SK-N-SH treated with all-trans-retinoic acid at 6 μM for 48 hours (cell line): Measurements from ENCODE around the gene LIN7B.

Experiments used
- ATAC-seq: fragments of 200-7000 bp; cut with Tn5 transposase; 3 replicates; pipeline ENCODE4 v1.9.1; 2020; ENCODE audit warnings: mild to moderate bottlenecking, moderate library complexity
- ARNTL ChIP-seq: fragments of 450-650 bp; formaldehyde crosslinking; IDR thresholded peaks from 2 replicates; pipeline ENCODE4 v1.5.0; 2020; ENCODE audit warnings: low read depth, mild to moderate bottlenecking, moderate library complexity, borderline replicate concordance
- BACH2 ChIP-seq: fragments of 250-450 bp; sonication (Bioruptor Pico); IDR thresholded peaks from 2 replicates; pipeline ENCODE4 v1.9.0; 2021; ENCODE audit warnings: mild to moderate bottlenecking, borderline replicate concordance
- CSDC2 ChIP-seq: fragments of 250-450 bp; sonication (Bioruptor Pico); IDR thresholded peaks from 2 replicates; pipeline ENCODE4 v1.5.0; 2020; ENCODE audit warnings: mild to moderate bottlenecking, moderate library complexity
- ESRRG ChIP-seq: fragments of 250-450 bp; sonication (Bioruptor Pico); IDR thresholded peaks from 2 replicates; pipeline ENCODE4 v1.6.1; 2021; ENCODE audit warnings: mild to moderate bottlenecking
- GLIS3 ChIP-seq: fragments of 250-450 bp; sonication (Bioruptor Pico); IDR thresholded peaks from 2 replicates; pipeline ENCODE4 v1.5.0; 2020; ENCODE audit warnings: mild to moderate bottlenecking, moderate library complexity
- ISL1 ChIP-seq: fragments of 250-450 bp; sonication (Bioruptor Pico); IDR thresholded peaks from 2 replicates; pipeline ENCODE4 v2.1.2; 2022; ENCODE audit warnings: mild to moderate bottlenecking, moderate library complexity
- OSR1 ChIP-seq: fragments of 250-450 bp; sonication (Bioruptor Pico); IDR thresholded peaks from 2 replicates; pipeline ENCODE4 v1.8.0; 2022; ENCODE audit warnings: moderate library complexity, mild to moderate bottlenecking, inconsistent platforms
- PPARA ChIP-seq: fragments of 250-450 bp; sonication (Bioruptor Pico); IDR thresholded peaks from 2 replicates; pipeline ENCODE4 v1.5.0; 2020; ENCODE audit warnings: mild to moderate bottlenecking, borderline replicate concordance
- RARB ChIP-seq: fragments of 250-450 bp; sonication (Bioruptor Pico); IDR thresholded peaks from 2 replicates; pipeline ENCODE4 v1.8.0; 2021; ENCODE audit warnings: mild to moderate bottlenecking, moderate library complexity
- TCF4 ChIP-seq: fragments of 250-450 bp; sonication (Bioruptor Pico); IDR thresholded peaks from 2 replicates; pipeline ENCODE4 v1.8.0; 2021; ENCODE audit warnings: mild to moderate bottlenecking, moderate library complexity, borderline replicate concordance
- ZC3H10 ChIP-seq: fragments of 250-450 bp; sonication (Bioruptor Pico); IDR thresholded peaks from 2 replicates; pipeline ENCODE4 v1.5.1; 2021; ENCODE audit warnings: mild to moderate bottlenecking, moderate library complexity
- ZFP3 ChIP-seq: fragments of 250-450 bp; sonication (Bioruptor Pico); IDR thresholded peaks from 2 replicates; pipeline ENCODE4 v1.5.0; 2020; ENCODE audit warnings: mild to moderate bottlenecking, moderate library complexity
- ZFP30 ChIP-seq: fragments of 450-650 bp; formaldehyde crosslinking; IDR thresholded peaks from 2 replicates; pipeline ENCODE4 v1.5.0; 2022; ENCODE audit warnings: mild to moderate bottlenecking, moderate library complexity
- ZNF70 ChIP-seq: fragments of 450-650 bp; formaldehyde crosslinking; IDR thresholded peaks from 2 replicates; pipeline ENCODE4 v1.5.0; 2020; ENCODE audit warnings: mild to moderate bottlenecking, moderate library complexity
- ZNF8 ChIP-seq: fragments of 450-650 bp; formaldehyde crosslinking; IDR thresholded peaks from 2 replicates; pipeline ENCODE4 v1.5.0; 2020; ENCODE audit warnings: mild to moderate bottlenecking, moderate library complexity
- TF ChIP-seq, protein P1 (sequence below): fragments of 250-450 bp; sonication (Bioruptor Pico); IDR thresholded peaks from 2 replicates; pipeline ENCODE4 v1.5.0; 2020; ENCODE audit warnings: mild to moderate bottlenecking, moderate library complexity
- TF ChIP-seq, protein P2 (sequence below): fragments of 250-450 bp; sonication (Bioruptor Pico); IDR thresholded peaks from 2 replicates; pipeline ENCODE4 v1.8.0; 2020; ENCODE audit warnings: mild to moderate bottlenecking, moderate library complexity, borderline replicate concordance
- TF ChIP-seq, protein P3 (sequence below): fragments of 250-450 bp; sonication (Bioruptor Pico); IDR thresholded peaks from 2 replicates; pipeline ENCODE4 v1.5.1; 2021; ENCODE audit warnings: mild to moderate bottlenecking, moderate library complexity
- TF ChIP-seq, protein P4 (sequence below): fragments of 250-450 bp; sonication (Bioruptor Pico); IDR thresholded peaks from 2 replicates; pipeline ENCODE4 v1.5.1; 2020; ENCODE audit warnings: low read depth, mild to moderate bottlenecking, moderate library complexity
- TF ChIP-seq, protein P5 (sequence below): fragments of 250-450 bp; sonication (Bioruptor Pico); IDR thresholded peaks from 2 replicates; pipeline ENCODE4 v1.8.0; 2021; ENCODE audit warnings: low read depth, mild to moderate bottlenecking, moderate library complexity, borderline replicate concordance

Gene LIN7B

DNA sequence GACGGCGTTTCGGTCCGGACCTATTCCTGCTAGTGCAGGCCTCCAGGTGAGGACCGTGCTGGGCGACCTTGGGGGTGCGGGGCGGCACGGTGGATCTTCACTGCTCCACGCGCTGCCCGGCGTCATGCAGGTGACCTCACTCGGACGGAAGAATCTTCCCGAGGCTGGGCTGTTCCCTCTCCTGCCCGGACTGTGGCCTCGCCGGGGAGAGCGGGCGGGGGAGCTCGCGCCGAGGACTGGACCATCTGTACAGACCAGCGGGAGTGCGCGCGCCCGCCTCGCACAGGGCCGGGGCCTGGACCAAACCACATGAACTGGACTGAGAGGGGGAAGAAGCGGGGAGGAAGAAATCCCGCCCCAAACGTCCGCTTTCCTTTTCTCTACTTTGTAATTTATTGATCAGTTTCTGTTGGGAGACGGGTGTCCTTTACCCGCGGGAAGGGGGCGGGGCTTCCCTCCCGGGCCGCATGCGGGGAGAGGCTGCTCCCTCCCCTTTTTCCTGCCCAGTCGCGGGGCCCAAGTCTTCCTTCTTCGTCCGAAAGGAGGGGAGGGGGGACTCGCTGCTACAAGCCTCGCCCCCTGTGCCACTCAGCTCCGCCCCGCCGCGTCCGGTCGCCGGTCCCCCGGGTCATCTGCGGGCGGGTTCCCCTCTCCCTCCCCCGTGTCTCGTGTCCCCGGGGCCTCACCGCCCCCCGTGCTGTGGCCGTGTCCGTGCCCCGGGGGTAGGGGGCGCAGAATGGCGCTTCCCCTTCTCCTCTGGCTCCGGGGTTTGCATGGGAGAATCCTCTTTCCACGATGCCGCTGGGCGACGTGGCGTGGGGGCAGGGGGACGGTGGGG is 36.2 kb downstream of the LIN7B start (continued):
- TF ChIP-seq, protein P1, sequence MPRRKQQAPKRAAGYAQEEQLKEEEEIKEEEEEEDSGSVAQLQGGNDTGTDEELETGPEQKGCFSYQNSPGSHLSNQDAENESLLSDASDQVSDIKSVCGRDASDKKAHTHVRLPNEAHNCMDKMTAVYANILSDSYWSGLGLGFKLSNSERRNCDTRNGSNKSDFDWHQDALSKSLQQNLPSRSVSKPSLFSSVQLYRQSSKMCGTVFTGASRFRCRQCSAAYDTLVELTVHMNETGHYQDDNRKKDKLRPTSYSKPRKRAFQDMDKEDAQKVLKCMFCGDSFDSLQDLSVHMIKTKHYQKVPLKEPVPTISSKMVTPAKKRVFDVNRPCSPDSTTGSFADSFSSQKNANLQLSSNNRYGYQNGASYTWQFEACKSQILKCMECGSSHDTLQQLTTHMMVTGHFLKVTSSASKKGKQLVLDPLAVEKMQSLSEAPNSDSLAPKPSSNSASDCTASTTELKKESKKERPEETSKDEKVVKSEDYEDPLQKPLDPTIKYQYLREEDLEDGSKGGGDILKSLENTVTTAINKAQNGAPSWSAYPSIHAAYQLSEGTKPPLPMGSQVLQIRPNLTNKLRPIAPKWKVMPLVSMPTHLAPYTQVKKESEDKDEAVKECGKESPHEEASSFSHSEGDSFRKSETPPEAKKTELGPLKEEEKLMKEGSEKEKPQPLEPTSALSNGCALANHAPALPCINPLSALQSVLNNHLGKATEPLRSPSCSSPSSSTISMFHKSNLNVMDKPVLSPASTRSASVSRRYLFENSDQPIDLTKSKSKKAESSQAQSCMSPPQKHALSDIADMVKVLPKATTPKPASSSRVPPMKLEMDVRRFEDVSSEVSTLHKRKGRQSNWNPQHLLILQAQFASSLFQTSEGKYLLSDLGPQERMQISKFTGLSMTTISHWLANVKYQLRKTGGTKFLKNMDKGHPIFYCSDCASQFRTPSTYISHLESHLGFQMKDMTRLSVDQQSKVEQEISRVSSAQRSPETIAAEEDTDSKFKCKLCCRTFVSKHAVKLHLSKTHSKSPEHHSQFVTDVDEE (CRISPR knock-in tag): no peak
- TF ChIP-seq ZNF70 (CRISPR knock-in tag) (no peak), PPARA (CRISPR knock-in tag) (no peak), ZNF8 (CRISPR knock-in tag) (no peak), GLIS3 (CRISPR knock-in tag) (no peak)

DNA sequence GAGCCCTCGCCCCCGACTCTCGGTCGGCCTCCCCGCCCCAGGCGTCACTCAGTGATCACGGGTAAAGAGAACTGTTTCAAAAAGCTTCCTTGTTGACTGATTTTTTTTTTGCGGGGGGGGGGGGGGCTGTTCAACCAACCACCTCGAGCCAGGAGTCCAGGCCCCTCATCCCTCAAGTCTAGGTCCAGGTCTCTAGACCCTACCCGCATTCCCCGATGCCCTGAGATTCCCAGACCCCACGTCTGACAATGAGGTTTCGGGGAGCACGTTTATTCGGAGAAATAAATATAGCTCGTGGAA is 36.7 kb downstream of the LIN7B start:
- no peak for TF ChIP-seq ARNTL (CRISPR knock-in tag)
- no peak for TF ChIP-seq ESRRG (CRISPR knock-in tag)
- TF ChIP-seq ZFP3 (CRISPR knock-in tag): no peak
- TF ChIP-seq, protein P2, sequence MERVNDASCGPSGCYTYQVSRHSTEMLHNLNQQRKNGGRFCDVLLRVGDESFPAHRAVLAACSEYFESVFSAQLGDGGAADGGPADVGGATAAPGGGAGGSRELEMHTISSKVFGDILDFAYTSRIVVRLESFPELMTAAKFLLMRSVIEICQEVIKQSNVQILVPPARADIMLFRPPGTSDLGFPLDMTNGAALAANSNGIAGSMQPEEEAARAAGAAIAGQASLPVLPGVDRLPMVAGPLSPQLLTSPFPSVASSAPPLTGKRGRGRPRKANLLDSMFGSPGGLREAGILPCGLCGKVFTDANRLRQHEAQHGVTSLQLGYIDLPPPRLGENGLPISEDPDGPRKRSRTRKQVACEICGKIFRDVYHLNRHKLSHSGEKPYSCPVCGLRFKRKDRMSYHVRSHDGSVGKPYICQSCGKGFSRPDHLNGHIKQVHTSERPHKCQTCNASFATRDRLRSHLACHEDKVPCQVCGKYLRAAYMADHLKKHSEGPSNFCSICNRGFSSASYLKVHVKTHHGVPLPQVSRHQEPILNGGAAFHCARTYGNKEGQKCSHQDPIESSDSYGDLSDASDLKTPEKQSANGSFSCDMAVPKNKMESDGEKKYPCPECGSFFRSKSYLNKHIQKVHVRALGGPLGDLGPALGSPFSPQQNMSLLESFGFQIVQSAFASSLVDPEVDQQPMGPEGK: no peak
- no peak for TF ChIP-seq BACH2 (CRISPR knock-in tag)
- TF ChIP-seq RARB (CRISPR knock-in tag): no peak
- TF ChIP-seq ZFP30 (CRISPR knock-in tag): no peak
- TF ChIP-seq CSDC2 (CRISPR knock-in tag): no peak
- TF ChIP-seq, protein P3, sequence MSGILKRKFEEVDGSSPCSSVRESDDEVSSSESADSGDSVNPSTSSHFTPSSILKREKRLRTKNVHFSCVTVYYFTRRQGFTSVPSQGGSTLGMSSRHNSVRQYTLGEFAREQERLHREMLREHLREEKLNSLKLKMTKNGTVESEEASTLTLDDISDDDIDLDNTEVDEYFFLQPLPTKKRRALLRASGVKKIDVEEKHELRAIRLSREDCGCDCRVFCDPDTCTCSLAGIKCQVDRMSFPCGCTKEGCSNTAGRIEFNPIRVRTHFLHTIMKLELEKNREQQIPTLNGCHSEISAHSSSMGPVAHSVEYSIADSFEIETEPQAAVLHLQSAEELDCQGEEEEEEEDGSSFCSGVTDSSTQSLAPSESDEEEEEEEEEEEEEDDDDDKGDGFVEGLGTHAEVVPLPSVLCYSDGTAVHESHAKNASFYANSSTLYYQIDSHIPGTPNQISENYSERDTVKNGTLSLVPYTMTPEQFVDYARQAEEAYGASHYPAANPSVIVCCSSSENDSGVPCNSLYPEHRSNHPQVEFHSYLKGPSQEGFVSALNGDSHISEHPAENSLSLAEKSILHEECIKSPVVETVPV (CRISPR knock-in tag): no peak
- no peak for TF ChIP-seq TCF4 (CRISPR knock-in tag)
- TF ChIP-seq, protein P4, sequence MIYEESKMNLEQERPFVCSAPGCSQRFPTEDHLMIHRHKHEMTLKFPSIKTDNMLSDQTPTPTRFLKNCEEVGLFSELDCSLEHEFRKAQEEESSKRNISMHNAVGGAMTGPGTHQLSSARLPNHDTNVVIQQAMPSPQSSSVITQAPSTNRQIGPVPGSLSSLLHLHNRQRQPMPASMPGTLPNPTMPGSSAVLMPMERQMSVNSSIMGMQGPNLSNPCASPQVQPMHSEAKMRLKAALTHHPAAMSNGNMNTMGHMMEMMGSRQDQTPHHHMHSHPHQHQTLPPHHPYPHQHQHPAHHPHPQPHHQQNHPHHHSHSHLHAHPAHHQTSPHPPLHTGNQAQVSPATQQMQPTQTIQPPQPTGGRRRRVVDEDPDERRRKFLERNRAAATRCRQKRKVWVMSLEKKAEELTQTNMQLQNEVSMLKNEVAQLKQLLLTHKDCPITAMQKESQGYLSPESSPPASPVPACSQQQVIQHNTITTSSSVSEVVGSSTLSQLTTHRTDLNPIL (CRISPR knock-in tag): no peak
- no peak for TF ChIP-seq ISL1
- TF ChIP-seq, protein P5, sequence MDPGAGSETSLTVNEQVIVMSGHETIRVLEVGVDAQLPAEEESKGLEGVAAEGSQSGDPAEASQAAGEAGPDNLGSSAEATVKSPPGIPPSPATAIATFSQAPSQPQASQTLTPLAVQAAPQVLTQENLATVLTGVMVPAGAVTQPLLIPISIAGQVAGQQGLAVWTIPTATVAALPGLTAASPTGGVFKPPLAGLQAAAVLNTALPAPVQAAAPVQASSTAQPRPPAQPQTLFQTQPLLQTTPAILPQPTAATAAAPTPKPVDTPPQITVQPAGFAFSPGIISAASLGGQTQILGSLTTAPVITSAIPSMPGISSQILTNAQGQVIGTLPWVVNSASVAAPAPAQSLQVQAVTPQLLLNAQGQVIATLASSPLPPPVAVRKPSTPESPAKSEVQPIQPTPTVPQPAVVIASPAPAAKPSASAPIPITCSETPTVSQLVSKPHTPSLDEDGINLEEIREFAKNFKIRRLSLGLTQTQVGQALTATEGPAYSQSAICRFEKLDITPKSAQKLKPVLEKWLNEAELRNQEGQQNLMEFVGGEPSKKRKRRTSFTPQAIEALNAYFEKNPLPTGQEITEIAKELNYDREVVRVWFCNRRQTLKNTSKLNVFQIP (CRISPR knock-in tag): no peak
- no peak for TF ChIP-seq OSR1 (CRISPR knock-in tag)
- no peak for TF ChIP-seq PPARA (CRISPR knock-in tag)
- TF ChIP-seq ZNF70 (CRISPR knock-in tag): no peak
- TF ChIP-seq ZC3H10 (CRISPR knock-in tag): no peak
- TF ChIP-seq, protein P1 (CRISPR knock-in tag): no peak
- TF ChIP-seq GLIS3 (CRISPR knock-in tag): no peak
- no peak for TF ChIP-seq ZNF8 (CRISPR knock-in tag)
- no peak for ATAC-seq
